HG03439 (cell line): ENCODE results near the gene CDK14.
A peak's percentile ranks its signal among the peaks of the same experiment; 100 is the strongest.

Experiments used
- ATAC-seq: cut with Tn5 transposase; IDR thresholded peaks from one replicate; pipeline ENCODE4 v1.9.1; 2021; ENCODE audit warnings: mild to moderate bottlenecking, moderate library complexity; ENCODE audit not compliant: unreplicated experiment

CDK14 gene

GRCh38 chr7:91080351-91080750 is 484.2 kb downstream of the CDK14 start:
- no peak for ATAC-seq

DNA sequence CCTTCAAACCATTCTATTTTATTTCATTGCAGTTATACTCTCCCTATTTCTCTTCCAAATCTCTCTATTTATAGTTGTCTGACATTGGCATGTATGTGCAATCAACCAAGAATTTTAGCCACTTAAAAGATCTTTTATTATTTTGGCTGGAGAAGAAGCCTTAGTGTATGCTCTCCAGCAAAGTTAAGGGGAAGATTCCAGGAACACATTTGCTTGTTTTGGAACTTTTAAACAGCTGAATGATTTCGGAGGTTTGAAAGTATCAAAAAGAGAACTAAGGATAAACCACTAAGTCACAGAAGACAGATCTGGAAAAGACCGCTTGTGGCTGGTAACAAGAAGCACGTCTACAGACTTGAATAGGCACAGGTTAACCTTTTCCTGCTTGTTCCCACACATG is 485.9 kb downstream of the CDK14 start:
- ATAC-seq = no peak

DNA sequence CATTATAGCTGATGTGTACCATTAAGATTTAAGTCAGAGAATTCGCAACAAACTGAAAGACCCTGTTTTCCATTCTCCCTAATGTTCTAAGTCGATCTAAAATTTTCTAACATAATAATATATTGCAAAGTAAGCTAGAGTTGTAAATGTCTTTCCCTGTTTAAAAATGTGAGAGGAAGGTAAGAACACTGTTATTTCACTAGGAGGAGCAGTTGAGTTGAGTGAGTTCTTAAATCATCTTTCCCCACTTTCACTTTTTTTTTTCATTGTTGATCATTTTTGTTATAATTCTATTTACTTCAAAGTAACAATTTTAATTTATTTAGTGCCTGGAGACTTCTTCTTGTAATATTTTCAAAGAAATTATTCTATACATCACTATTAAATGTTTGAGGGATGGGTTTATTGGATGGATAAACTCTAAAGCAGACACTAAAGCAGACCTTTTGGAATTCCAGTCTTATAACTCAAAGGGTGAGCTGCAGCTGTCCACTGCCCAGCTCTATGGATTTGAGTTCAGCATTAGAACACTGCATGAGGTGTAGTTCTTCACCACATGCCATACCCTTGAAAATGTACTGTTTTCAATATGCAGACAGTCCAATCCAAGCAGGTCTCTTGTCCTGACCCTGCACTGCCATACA is 486.9 kb downstream of the CDK14 start:
- no peak for ATAC-seq

- ATAC-seq = no peak
These were observed 487.9 kb downstream of the CDK14 start for GRCh38 chr7:91083855-91084644.

GRCh38 chr7:91085175-91085574 is 489.1 kb downstream of the CDK14 start:
- ATAC-seq = no peak

DNA sequence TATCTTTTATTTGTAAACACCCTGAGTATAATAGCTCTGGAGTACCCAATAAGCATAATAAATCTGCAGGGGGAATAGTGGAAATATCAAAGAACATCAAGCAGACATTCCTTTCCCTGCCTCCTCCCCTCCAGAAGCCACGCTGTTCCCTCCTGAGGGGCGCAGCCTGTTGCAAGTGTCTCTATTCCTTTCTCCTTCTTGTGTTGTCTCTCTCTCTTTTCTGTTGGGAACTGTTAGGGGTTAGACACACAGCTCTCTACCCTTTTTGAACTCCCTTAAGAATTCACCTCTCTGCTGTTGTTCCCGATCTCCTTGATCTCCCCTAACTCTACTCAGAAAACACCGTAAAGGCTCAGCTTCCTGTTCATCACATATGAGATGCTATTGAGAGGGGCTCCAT is 490.1 kb downstream of the CDK14 start:
- no peak for ATAC-seq

DNA sequence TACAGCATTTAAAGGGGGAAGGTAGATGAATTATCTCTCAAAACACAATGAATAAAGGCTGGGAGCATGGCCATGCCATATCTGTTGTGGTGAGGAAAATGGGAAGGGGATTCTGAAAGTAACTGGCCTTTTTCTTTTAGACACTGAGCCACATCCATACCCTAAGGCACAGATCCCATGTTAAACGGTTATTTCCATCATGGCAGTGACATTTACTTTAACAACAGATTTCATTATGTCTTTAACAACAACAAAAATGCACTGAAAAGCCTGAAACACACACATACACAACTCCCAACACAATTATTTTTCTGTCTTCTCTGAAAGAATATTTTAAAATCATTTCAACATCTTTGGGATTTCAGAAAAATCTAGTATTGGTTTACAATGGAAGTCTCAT is 492.0 kb downstream of the CDK14 start:
- no peak for ATAC-seq

DNA sequence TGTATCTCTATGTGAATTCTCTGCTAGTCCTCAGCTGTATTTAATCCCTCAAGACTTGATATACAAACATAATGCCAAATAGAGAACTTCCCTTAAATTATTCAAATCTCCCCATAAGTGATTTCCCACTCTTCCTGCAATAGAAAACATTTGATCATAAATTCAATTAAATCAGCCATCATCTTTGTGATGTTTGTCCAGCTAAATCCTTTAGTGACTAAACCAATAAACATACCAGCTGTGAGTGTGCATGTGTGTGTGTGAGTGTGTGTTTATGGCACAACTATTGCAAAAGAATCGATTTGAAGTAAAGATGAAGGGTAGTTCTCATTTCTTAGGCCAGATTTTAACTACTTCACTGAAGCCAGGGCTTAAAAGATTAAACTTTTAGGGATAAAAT is 492.6 kb downstream of the CDK14 start:
- ATAC-seq = no peak

GRCh38 chr7:91089382-91089963 is 493.4 kb downstream of the CDK14 start:
- ATAC-seq = peak; percentile 72

DNA sequence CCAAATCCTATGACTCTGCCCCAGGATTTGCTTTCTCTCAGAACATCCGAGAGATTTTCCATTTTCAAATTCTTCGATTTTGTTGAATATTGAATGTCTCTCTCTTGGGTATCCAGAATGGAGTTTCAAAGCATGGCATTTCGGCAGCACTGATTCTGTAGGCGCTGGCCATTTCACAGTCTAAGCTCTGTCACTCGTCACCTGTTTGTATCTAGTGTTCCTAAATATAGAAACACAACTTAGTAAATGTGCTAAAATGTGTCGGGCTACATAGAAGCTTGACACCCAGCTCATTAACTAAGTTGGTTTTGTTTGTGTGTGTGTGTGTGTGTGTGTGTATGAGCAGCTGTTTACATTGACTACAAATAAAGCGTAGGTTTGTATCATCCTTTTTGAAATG is 494.6 kb downstream of the CDK14 start:
- ATAC-seq = no peak

GRCh38 chr7:91091631-91092030 is 495.5 kb downstream of the CDK14 start:
- no peak for ATAC-seq

DNA sequence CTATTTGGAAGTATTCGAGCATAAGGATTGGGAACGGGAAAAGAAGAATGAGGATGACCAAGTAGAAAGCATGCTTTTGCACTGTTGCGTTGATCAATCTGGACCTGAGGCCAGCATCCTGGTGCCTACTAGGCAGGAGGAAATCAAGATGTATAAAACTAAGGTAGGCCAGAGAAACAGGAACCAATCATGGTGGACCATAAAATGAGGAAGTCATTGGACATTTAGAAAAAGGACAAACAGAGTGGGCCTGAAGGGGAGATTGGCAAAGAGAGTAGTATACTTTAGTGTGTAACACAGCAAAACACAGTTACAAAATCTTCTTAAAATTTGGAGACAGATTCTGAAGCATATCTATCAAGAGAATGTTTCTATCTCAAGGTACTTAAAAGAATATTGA is 497.1 kb downstream of the CDK14 start:
- no peak for ATAC-seq

- ATAC-seq = no peak
These were observed 502.4 kb downstream of the CDK14 start for GRCh38 chr7:91098566-91098965.

DNA sequence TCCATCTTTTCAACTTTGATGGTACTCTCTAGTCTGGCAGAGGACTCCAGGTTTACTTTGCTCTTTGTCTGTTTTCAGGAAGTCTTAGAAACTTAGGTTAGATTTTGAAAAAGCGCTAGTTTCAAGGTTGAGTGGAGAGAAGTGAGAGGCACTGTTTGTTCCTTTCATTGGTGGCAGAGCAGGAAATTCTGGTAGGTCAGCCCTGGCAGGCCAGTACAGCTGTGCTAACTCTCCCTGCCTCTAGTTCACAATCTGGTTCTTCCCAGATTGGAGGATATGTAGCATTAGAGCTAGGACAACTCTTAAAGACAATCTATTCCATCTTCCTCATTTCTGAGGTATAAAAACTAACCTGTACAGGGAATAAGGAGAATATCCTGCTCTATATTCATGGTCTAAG is 507.2 kb downstream of the CDK14 start:
- no peak for ATAC-seq

- ATAC-seq = no peak
These were observed 511.3 kb downstream of the CDK14 start for GRCh38 chr7:91107460-91107859.

DNA sequence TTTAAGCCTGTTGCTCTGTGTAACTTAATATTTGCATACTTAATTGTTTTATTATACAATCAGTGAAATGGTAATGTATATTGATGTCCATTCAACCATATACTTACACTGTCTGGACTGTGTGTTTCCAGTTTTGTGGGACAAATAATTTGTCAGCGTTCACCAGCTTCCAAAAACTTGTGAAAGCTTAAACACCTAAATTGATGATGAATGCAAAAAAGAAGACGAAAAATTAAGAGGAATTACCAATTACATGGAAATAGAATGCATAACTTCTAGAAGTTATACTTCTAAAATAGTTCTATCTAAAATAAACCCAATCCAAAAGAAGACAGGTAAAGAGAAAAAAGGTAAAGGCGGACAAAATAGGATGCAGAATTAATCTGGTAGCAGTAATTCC is 513.1 kb downstream of the CDK14 start:
- no peak for ATAC-seq

- ATAC-seq = no peak
These were observed 516.8 kb downstream of the CDK14 start for GRCh38 chr7:91112902-91113341.

DNA sequence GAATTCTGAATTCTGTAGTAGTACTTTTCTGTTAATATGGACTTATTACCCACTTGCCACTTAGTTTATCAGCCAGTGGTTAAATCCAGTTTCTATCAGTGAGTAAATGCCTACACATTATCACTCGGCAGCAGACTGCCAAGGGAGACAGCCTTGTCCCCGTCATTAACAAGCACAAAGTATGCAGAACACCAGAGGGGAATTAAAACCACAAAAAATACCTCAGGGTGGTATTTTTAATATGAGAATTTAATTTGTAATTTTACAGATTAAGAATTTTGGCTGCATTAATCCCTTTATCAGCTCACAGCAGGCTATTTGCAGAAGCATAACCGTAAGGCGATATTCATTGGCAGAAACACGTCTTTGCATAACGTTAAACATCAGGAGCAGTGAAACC is 518.1 kb downstream of the CDK14 start:
- no peak for ATAC-seq

- no peak for ATAC-seq
These were observed 530.6 kb downstream of the CDK14 start for GRCh38 chr7:91126762-91127161.

DNA sequence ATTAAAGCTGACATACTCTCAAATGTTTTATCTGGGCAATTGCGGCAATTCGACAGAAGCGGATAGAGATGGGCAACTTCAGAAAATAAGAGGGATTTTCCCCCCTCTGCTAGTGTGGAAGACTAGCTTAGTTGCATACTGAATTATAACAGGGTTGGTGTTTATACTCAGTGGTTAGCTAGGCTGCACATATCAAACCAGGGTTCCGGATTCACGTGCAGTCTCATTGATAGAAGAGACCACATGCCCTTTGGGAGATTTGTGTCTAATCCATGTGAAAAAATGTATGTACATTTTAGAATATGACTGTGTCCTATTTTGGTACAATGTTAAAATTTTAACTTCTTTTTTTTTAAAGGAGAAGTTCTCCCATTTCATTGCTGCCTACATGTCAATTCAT is 531.2 kb downstream of the CDK14 start:
- ATAC-seq = no peak

GRCh38 chr7:91127959-91128358 is 531.8 kb downstream of the CDK14 start:
- ATAC-seq = no peak

DNA sequence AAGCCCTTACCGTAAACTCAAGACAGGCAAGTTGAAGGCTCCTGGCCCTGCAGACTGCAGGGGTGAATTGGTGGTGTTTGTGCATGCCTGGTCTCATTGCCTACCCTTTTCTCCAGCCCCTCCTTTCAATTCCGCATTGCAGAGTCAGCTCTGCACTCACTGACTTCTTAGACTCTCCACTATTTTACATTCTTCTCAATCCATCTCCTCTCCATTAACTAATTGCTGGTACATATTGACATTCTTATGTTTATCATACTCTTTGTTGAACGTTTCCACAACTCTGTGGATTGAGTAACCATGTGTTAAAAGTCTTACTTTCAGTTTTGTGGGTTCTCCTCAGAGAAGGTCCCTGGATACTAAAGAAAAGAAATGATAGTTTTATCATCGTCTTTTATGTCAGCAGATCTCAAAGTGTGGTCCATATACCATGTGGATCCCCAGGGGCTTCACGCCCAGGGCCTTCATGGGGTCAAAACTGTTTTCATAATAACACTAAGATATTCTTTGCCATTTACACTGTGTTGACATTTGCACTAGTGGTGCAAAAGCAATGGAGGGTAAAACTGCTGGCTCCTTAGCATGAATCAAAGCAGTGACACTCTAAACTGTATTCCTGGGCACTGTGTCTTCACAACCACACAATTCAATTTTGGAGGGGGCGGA is 532.7 kb downstream of the CDK14 start:
- no peak for ATAC-seq
